ENCODE measurements around the gene RNF213. TPM values are rescaled to one million over a fixed set of nuclear protein-coding genes. Genes with fewer than 3 reads are reported as not detected.
A peak's percentile ranks its signal among the peaks of the same experiment; 100 is the strongest.

Gene RNF213
- total RNA-seq, 1 experiment from 2014 or later: 70.5 TPM

- peak overlapping the region; percentile 3; the same call in 1 of the 2 replicates for H3K27ac Mint-ChIP-seq
- ChIA-PET POLR2A (no interaction called here), CTCF (interaction anchor here (1.4 kb wide), 1 partner anchor 12 kb away, joined by 4 read pairs; no protein-coding TSS in a partner anchor)
- no peaks in the 10 kb centered on the region for H3K4me1 Mint-ChIP-seq
- H3K9me3 Mint-ChIP-seq: no peaks in the 10 kb centered on the region
- no peak for ATAC-seq
- H3K27me3 Mint-ChIP-seq (ENCODE audit: low read depth): no peaks in the 10 kb centered on the region
- peaks cover 91% of the 10 kb centered on the region for H3K36me3 Mint-ChIP-seq
- no peak overlapping the region for H3K4me3 Mint-ChIP-seq
- TF ChIP-seq, protein P1, sequence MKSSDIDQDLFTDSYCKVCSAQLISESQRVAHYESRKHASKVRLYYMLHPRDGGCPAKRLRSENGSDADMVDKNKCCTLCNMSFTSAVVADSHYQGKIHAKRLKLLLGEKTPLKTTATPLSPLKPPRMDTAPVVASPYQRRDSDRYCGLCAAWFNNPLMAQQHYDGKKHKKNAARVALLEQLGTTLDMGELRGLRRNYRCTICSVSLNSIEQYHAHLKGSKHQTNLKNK (CRISPR knock-in tag; IDR thresholded peaks at IDR 0.05): no peak
- no peak for TF ChIP-seq TCF7 (CRISPR knock-in tag; IDR thresholded peaks at IDR 0.05; ENCODE audit: low read depth)
- no peak for TF ChIP-seq E2F1 (CRISPR knock-in tag; IDR thresholded peaks at IDR 0.05)
- TF ChIP-seq, protein P2, sequence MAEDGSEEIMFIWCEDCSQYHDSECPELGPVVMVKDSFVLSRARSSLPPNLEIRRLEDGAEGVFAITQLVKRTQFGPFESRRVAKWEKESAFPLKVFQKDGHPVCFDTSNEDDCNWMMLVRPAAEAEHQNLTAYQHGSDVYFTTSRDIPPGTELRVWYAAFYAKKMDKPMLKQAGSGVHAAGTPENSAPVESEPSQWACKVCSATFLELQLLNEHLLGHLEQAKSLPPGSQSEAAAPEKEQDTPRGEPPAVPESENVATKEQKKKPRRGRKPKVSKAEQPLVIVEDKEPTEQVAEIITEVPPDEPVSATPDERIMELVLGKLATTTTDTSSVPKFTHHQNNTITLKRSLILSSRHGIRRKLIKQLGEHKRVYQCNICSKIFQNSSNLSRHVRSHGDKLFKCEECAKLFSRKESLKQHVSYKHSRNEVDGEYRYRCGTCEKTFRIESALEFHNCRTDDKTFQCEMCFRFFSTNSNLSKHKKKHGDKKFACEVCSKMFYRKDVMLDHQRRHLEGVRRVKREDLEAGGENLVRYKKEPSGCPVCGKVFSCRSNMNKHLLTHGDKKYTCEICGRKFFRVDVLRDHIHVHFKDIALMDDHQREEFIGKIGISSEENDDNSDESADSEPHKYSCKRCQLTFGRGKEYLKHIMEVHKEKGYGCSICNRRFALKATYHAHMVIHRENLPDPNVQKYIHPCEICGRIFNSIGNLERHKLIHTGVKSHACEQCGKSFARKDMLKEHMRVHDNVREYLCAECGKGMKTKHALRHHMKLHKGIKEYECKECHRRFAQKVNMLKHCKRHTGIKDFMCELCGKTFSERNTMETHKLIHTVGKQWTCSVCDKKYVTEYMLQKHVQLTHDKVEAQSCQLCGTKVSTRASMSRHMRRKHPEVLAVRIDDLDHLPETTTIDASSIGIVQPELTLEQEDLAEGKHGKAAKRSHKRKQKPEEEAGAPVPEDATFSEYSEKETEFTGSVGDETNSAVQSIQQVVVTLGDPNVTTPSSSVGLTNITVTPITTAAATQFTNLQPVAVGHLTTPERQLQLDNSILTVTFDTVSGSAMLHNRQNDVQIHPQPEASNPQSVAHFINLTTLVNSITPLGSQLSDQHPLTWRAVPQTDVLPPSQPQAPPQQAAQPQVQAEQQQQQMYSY (CRISPR knock-in tag; IDR thresholded peaks at IDR 0.05): no peak
- no peak for TF ChIP-seq JUN (CRISPR knock-in tag; IDR thresholded peaks at IDR 0.05)
- no peak for TF ChIP-seq SP1 (CRISPR knock-in tag; conservative IDR thresholded peaks at IDR 0.05)
- no peak for TF ChIP-seq FOXK1 (CRISPR knock-in tag; IDR thresholded peaks at IDR 0.05)
- TF ChIP-seq SMAD3 (CRISPR knock-in tag; IDR thresholded peaks at IDR 0.05; ENCODE audit: borderline replicate concordance): no peak
- TF ChIP-seq CREB1 (CRISPR knock-in tag; IDR thresholded peaks at IDR 0.05): no peak
- TF ChIP-seq OVOL2 (CRISPR knock-in tag; IDR thresholded peaks at IDR 0.05; ENCODE audit: borderline replicate concordance): no peak
- no peak for TF ChIP-seq MXD4 (CRISPR knock-in tag; IDR thresholded peaks at IDR 0.05; ENCODE audit: borderline replicate concordance)
- TF ChIP-seq, protein P3, sequence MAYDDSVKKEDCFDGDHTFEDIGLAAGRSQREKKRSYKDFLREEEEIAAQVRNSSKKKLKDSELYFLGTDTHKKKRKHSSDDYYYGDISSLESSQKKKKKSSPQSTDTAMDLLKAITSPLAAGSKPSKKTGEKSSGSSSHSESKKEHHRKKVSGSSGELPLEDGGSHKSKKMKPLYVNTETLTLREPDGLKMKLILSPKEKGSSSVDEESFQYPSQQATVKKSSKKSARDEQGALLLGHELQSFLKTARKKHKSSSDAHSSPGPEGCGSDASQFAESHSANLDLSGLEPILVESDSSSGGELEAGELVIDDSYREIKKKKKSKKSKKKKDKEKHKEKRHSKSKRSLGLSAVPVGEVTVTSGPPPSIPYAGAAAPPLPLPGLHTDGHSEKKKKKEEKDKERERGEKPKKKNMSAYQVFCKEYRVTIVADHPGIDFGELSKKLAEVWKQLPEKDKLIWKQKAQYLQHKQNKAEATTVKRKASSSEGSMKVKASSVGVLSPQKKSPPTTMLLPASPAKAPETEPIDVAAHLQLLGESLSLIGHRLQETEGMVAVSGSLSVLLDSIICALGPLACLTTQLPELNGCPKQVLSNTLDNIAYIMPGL (CRISPR knock-in tag; IDR thresholded peaks at IDR 0.05): no peak
- no peak for TF ChIP-seq MYBL2 (CRISPR knock-in tag; IDR thresholded peaks at IDR 0.05)
- TF ChIP-seq, protein P4, sequence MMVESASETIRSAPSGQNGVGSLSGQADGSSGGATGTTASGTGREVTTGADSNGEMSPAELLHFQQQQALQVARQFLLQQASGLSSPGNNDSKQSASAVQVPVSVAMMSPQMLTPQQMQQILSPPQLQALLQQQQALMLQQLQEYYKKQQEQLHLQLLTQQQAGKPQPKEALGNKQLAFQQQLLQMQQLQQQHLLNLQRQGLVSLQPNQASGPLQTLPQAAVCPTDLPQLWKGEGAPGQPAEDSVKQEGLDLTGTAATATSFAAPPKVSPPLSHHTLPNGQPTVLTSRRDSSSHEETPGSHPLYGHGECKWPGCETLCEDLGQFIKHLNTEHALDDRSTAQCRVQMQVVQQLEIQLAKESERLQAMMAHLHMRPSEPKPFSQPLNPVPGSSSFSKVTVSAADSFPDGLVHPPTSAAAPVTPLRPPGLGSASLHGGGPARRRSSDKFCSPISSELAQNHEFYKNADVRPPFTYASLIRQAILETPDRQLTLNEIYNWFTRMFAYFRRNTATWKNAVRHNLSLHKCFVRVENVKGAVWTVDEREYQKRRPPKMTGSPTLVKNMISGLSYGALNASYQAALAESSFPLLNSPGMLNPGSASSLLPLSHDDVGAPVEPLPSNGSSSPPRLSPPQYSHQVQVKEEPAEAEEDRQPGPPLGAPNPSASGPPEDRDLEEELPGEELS (CRISPR knock-in tag; IDR thresholded peaks at IDR 0.05): no peak
- no peak for TF ChIP-seq EMX1 (CRISPR knock-in tag; IDR thresholded peaks at IDR 0.05)
- DNase-seq (ENCODE audit: low spot score): no peak
Observed at GRCh38 chr17:80349751-80350150, 89.1 kb downstream of the RNF213 start.

DNA sequence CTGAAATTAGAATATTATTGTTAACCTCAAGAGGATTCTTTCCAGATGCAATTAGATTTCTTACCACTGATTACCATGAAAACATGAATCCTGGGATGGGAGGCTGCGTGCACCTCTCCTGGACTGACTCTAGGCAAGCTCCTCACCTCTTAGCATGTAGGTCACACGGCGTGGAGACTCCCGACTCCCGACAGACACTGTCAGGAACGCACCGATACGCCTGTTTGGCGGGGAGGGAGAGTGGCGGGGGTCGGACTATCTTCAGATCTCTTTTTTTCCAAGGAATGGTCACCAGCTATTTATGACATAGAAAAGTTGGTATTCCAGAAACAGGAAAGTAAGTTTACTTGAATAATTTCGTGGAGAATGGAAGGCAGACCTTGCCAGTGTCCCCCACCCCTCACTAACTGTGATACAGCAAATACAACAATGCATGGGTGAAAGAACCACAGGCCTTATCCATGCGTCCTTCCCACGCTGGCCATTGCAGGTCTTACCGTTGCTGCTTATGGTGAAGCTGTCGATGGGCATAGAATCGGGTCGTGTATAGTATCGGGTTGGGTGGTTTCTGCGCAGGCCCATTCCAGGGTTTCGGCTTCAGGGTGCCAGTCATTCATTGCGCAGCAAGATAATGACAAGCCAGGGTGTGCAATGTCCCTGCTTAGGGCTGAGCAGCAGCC, 91.7 kb downstream of the RNF213 start:
- Mint-ChIP-seq H3K9me3 (no peaks in the 10 kb centered on the region), H3K36me3 (peaks cover 70% of the 10 kb centered on the region), H3K27me3 (ENCODE audit: low read depth) (no peaks in the 10 kb centered on the region), H3K4me1 (no peaks in the 10 kb centered on the region), H3K27ac (no peak overlapping the region), H3K4me3 (no peak overlapping the region)
- no peak for DNase-seq (ENCODE audit: low spot score)
- no peak for TF ChIP-seq OVOL2 (CRISPR knock-in tag; IDR thresholded peaks at IDR 0.05; ENCODE audit: borderline replicate concordance)
- TF ChIP-seq EMX1 (CRISPR knock-in tag; IDR thresholded peaks at IDR 0.05): no peak
- TF ChIP-seq ZNF671 (CRISPR knock-in tag; IDR thresholded peaks at IDR 0.05): no peak
- no peak for TF ChIP-seq FOXK1 (CRISPR knock-in tag; IDR thresholded peaks at IDR 0.05)
- TF ChIP-seq CREB1 (CRISPR knock-in tag; IDR thresholded peaks at IDR 0.05): no peak
- TF ChIP-seq, protein P5, sequence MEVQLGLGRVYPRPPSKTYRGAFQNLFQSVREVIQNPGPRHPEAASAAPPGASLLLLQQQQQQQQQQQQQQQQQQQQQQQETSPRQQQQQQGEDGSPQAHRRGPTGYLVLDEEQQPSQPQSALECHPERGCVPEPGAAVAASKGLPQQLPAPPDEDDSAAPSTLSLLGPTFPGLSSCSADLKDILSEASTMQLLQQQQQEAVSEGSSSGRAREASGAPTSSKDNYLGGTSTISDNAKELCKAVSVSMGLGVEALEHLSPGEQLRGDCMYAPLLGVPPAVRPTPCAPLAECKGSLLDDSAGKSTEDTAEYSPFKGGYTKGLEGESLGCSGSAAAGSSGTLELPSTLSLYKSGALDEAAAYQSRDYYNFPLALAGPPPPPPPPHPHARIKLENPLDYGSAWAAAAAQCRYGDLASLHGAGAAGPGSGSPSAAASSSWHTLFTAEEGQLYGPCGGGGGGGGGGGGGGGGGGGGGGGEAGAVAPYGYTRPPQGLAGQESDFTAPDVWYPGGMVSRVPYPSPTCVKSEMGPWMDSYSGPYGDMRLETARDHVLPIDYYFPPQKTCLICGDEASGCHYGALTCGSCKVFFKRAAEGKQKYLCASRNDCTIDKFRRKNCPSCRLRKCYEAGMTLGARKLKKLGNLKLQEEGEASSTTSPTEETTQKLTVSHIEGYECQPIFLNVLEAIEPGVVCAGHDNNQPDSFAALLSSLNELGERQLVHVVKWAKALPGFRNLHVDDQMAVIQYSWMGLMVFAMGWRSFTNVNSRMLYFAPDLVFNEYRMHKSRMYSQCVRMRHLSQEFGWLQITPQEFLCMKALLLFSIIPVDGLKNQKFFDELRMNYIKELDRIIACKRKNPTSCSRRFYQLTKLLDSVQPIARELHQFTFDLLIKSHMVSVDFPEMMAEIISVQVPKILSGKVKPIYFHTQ (CRISPR knock-in tag; IDR thresholded peaks at IDR 0.05): no peak
- TF ChIP-seq JUN (CRISPR knock-in tag; IDR thresholded peaks at IDR 0.05): no peak
- no peak for TF ChIP-seq GTF2I (CRISPR knock-in tag; conservative IDR thresholded peaks at IDR 0.05)
- no peak for TF ChIP-seq IRF2 (CRISPR knock-in tag; IDR thresholded peaks at IDR 0.05; ENCODE audit: borderline replicate concordance, low read depth)
- no peak for TF ChIP-seq SOX15 (CRISPR knock-in tag; IDR thresholded peaks at IDR 0.05)
- TF ChIP-seq GRHL2 (CRISPR knock-in tag; IDR thresholded peaks at IDR 0.05; ENCODE audit: insufficient replicate concordance, severe bottlenecking): no peak
- ChIA-PET CTCF (interaction anchor here (2.5 kb wide), 1 partner anchor 9 kb away, joined by 9 read pairs; no protein-coding TSS in a partner anchor), POLR2A (no interaction called here)
- no peak for ATAC-seq

All from WTC11 (cell line).